H9 (cell line): ENCODE measurements around the gene TAS2R40. TPM values are rescaled to one million over a fixed set of nuclear protein-coding genes. Genes with fewer than 3 reads are reported as not detected.

ENCODE experiments used
- DNase-seq: peaks from one replicate; pipeline ENCODE4 v3.0.0-alpha.2; 2017
- H2AFZ ChIP-seq: one replicate; pipeline ENCODE4 v1.6.1; 2013; ENCODE audit warnings: mild to moderate bottlenecking, low read length, control low read depth, moderate library complexity
- H2AK5ac ChIP-seq: 2 replicates; pipeline ENCODE4 v1.6.1; 2013; ENCODE audit warnings: low read length, control low read depth, mixed read lengths; ENCODE audit not compliant: insufficient read length
- H2BK120ac ChIP-seq: one replicate; pipeline ENCODE4 v1.6.1; 2013; ENCODE audit warnings: low read depth, mild to moderate bottlenecking, low read length, control low read depth, inconsistent platforms; ENCODE audit not compliant: poor library complexity, severe bottlenecking
- H2BK12ac ChIP-seq: 2 replicates; pipeline ENCODE4 v1.6.1; 2013; ENCODE audit warnings: low read length, control low read depth, mixed read lengths, low read depth; ENCODE audit not compliant: insufficient read length
- H2BK15ac ChIP-seq: 2 replicates; pipeline ENCODE4 v1.6.1; 2013; ENCODE audit warnings: low read depth, low read length, control low read depth
- H2BK20ac ChIP-seq: one replicate; pipeline ENCODE4 v1.6.1; 2013; ENCODE audit warnings: low read depth, mild to moderate bottlenecking, low read length, control low read depth, inconsistent platforms; ENCODE audit not compliant: poor library complexity, severe bottlenecking
- H2BK5ac ChIP-seq: 2 replicates; pipeline ENCODE4 v1.6.1; 2013; ENCODE audit warnings: low read length, control low read depth, mixed read lengths; ENCODE audit not compliant: insufficient read length
- H3K14ac ChIP-seq: 2 replicates; pipeline ENCODE4 v1.6.1; 2013; ENCODE audit warnings: low read length, control low read depth; ENCODE audit not compliant: insufficient read depth
- H3K18ac ChIP-seq: 2 replicates; pipeline ENCODE4 v1.6.1; 2013; ENCODE audit warnings: low read depth, mild to moderate bottlenecking, mixed read lengths, low read length, control low read depth; ENCODE audit not compliant: insufficient read length
- H3K23ac ChIP-seq: 2 replicates; pipeline ENCODE4 v1.6.1; 2013; ENCODE audit warnings: low read length, control low read depth, mixed read lengths, low read depth; ENCODE audit not compliant: insufficient read length
- H3K23me2 ChIP-seq: 2 replicates; pipeline ENCODE4 v1.6.1; 2013; ENCODE audit warnings: low read depth, mild to moderate bottlenecking, mixed read lengths, low read length, control low read depth; ENCODE audit not compliant: insufficient read length, poor library complexity, severe bottlenecking
- H3K27ac ChIP-seq: 2 replicates; pipeline ENCODE4 v1.5.1; 2013; ENCODE audit warnings: low read length, control low read depth, mixed read lengths, low read depth; ENCODE audit not compliant: insufficient read length
- H3K27me3 ChIP-seq: 2 replicates; pipeline ENCODE4 v1.6.1; 2013; ENCODE audit warnings: low read length, control low read depth, inconsistent platforms; ENCODE audit not compliant: insufficient read depth
- H3K4ac ChIP-seq: 2 replicates; pipeline ENCODE4 v1.6.1; 2013; ENCODE audit warnings: low read depth, mild to moderate bottlenecking, control low read depth, inconsistent platforms, low read length, moderate library complexity
- H3K4me1 ChIP-seq: 2 replicates; pipeline ENCODE4 v1.6.1; 2013; ENCODE audit warnings: low read length, control low read depth, inconsistent platforms; ENCODE audit not compliant: insufficient read depth
- H3K4me2 ChIP-seq: 2 replicates; pipeline ENCODE4 v1.6.1; 2013; ENCODE audit warnings: low read length, control low read depth, mixed read lengths; ENCODE audit not compliant: insufficient read length, insufficient read depth
- H3K56ac ChIP-seq: 2 replicates; pipeline ENCODE4 v1.6.1; 2013; ENCODE audit warnings: low read depth, mild to moderate bottlenecking, mixed read lengths, low read length, control low read depth; ENCODE audit not compliant: insufficient read length
- H3K79me1 ChIP-seq: 2 replicates; pipeline ENCODE4 v1.6.1; 2013; ENCODE audit warnings: low read depth, mild to moderate bottlenecking, moderate library complexity, low read length, control low read depth, inconsistent platforms; ENCODE audit not compliant: insufficient read depth, poor library complexity, severe bottlenecking
- H3K79me2 ChIP-seq: 2 replicates; pipeline ENCODE4 v1.6.1; 2013; ENCODE audit warnings: low read length, control low read depth, inconsistent platforms; ENCODE audit not compliant: insufficient read depth
- H3K9ac ChIP-seq: 2 replicates; pipeline ENCODE4 v1.6.1; 2013; ENCODE audit warnings: low read length, control low read depth, mixed read lengths; ENCODE audit not compliant: insufficient read length; ENCODE audit errors: extremely low read depth
- H3K9me3 ChIP-seq: one replicate; pipeline ENCODE4 v1.6.1; 2013; ENCODE audit warnings: low read depth, low read length, inconsistent platforms; ENCODE audit not compliant: control insufficient read depth
- H3T11ph ChIP-seq: one replicate; pipeline ENCODE4 v1.6.1; 2013; ENCODE audit warnings: mild to moderate bottlenecking, low read length, control low read depth, inconsistent platforms
- H4K20me1 ChIP-seq: one replicate; pipeline ENCODE4 v1.6.1; 2013; ENCODE audit not compliant: control insufficient read depth, insufficient read length, insufficient read depth
- H4K5ac ChIP-seq: 2 replicates; pipeline ENCODE4 v1.6.1; 2013; ENCODE audit warnings: low read depth, mild to moderate bottlenecking, mixed read lengths, low read length, control low read depth; ENCODE audit not compliant: insufficient read length
- H4K8ac ChIP-seq: replicated peaks from 2 replicates; pipeline ENCODE4 v1.6.1; 2013; ENCODE audit warnings: low read length, control low read depth, mixed read lengths, low read depth; ENCODE audit not compliant: insufficient read length
- H4K91ac ChIP-seq: 2 replicates; pipeline ENCODE4 v1.6.1; 2013; ENCODE audit warnings: low read depth, mild to moderate bottlenecking, moderate library complexity, mixed read lengths, low read length, control low read depth; ENCODE audit not compliant: insufficient read length
- H3K27ac Mint-ChIP-seq, 3 experiments: 2 replicates in 2 of 3; 3 replicates in 1 of 3; pipeline ENCODE4 v1.8.0; 2020 to 2021; ENCODE audit warnings: mixed read lengths in 3 of 3, mild to moderate bottlenecking in 1 of 3, moderate library complexity in 1 of 3
- H3K27me3 Mint-ChIP-seq: 2 replicates; pipeline ENCODE4 v1.8.0; 2021; ENCODE audit warnings: low read depth, mild to moderate bottlenecking, moderate library complexity, mixed read lengths
- H3K36me3 Mint-ChIP-seq, 3 experiments: 2 replicates in 2 of 3; 3 replicates in 1 of 3; pipeline ENCODE4 v1.8.0; 2020 to 2021; ENCODE audit warnings: low read depth in 3 of 3, mixed read lengths in 3 of 3; ENCODE audit not compliant: insufficient read depth in 1 of 3
- H3K4me1 Mint-ChIP-seq, 2 experiments: 2 replicates each; pipeline ENCODE4 v1.8.0; 2020; ENCODE audit warnings: mixed read lengths in 2 of 2
- H3K4me3 Mint-ChIP-seq, 2 experiments: 2 replicates in 1 of 2; 3 replicates in 1 of 2; pipeline ENCODE4 v1.8.0; 2020 to 2021; ENCODE audit warnings: mild to moderate bottlenecking in 2 of 2, mixed read lengths in 2 of 2, moderate library complexity in 1 of 2
- H3K9me3 Mint-ChIP-seq, 2 experiments: 2 replicates in 1 of 2; 3 replicates in 1 of 2; pipeline ENCODE4 v1.8.0; 2020; ENCODE audit warnings: mild to moderate bottlenecking in 2 of 2, mixed read lengths in 2 of 2, moderate library complexity in 1 of 2
- WGBS: extraction: QIAGEN DNeasy Blood & Tissue Kit; methylation state at CpG from one replicate; pipeline ENCODE4 v1.1.7; 2013; ENCODE audit warnings: missing lambda C conversion rate, low lambda C conversion rate, mixed read lengths; ENCODE audit not compliant: insufficient read length; ENCODE audit errors: extremely low coverage; 5-methylcytosine and 5-hydroxymethylcytosine counted together
- total RNA-seq: library from RNA; stranded (reverse); gene quantifications from 2 replicates; pipeline ENCODE4 v1.2.1, GENCODE V29; 2021
- TF ChIP-seq, protein P1 (sequence below): fragments of 200-600 bp; sonication (generic); conservative IDR thresholded peaks from 3 replicates; pipeline ENCODE4 v1.8.0; 2021; ENCODE audit warnings: antibody characterized with exemption, mild to moderate bottlenecking

The TAS2R40 gene
- total RNA-seq, 1 experiment from 2014 or later: not detected

DNA sequence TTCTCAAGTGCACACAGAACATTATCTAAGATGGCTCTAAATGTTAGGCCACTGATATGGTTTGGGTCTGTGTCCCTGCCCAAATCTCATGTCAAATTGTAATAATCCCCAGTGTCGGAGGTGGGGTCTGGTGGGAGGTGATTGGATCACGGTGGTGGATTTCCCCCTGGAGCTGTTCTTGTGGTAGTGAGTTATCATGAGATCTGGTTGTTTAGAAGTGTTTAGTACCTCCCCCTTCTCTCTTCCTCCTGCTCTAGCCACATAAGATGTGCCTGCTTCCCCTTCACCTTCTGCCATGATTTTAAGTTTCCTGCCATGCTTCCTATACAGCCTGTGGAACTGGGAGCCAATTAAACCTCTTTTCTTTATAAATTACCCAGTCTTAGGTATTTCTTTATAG lies 30.2 kb downstream of the TAS2R40 start:
- Histone ChIP-seq H3K4ac (no peak overlapping the region), H4K5ac (no peak overlapping the region), H2BK20ac (no peak overlapping the region), H3K4me1 (no peaks in the 10 kb centered on the region), H4K8ac (no peak overlapping the region), H4K20me1 (no peaks in the 10 kb centered on the region), H2BK5ac (no peak overlapping the region), H2BK12ac (no peak overlapping the region), H2BK15ac (no peak overlapping the region), H2AK5ac (no peak overlapping the region), H3K79me1 (no peaks in the 10 kb centered on the region), H3T11ph (no peak overlapping the region), H3K14ac (no peak overlapping the region), H3K56ac (no peak overlapping the region), H3K23ac (no peak overlapping the region), H2AFZ (no peak overlapping the region), H3K4me2 (no peak overlapping the region), H3K27me3 (no peaks in the 10 kb centered on the region), H3K27ac (no peak overlapping the region), H3K9ac (no peak overlapping the region), H2BK120ac (no peak overlapping the region), H3K23me2 (no peaks in the 10 kb centered on the region), H3K79me2 (no peaks in the 10 kb centered on the region), H4K91ac (no peak overlapping the region), H3K9me3 (no peaks in the 10 kb centered on the region), H3K18ac (no peak overlapping the region)
- Mint-ChIP-seq H3K27me3 (peaks cover 2% of the 10 kb centered on the region), H3K27ac (peak overlapping the region in 1 of 3 experiments; percentile 66; a peak in 1 of 7 replicates), H3K9me3 (no peaks in the 10 kb centered on the region), H3K4me1 (no peaks in the 10 kb centered on the region), H3K36me3 (no peaks in the 10 kb centered on the region), H3K4me3 (no peak overlapping the region)
- no CpG with 5 or more reads among the region's 2 CpGs for WGBS
- DNase-seq: no peak
- TF ChIP-seq, protein P1, sequence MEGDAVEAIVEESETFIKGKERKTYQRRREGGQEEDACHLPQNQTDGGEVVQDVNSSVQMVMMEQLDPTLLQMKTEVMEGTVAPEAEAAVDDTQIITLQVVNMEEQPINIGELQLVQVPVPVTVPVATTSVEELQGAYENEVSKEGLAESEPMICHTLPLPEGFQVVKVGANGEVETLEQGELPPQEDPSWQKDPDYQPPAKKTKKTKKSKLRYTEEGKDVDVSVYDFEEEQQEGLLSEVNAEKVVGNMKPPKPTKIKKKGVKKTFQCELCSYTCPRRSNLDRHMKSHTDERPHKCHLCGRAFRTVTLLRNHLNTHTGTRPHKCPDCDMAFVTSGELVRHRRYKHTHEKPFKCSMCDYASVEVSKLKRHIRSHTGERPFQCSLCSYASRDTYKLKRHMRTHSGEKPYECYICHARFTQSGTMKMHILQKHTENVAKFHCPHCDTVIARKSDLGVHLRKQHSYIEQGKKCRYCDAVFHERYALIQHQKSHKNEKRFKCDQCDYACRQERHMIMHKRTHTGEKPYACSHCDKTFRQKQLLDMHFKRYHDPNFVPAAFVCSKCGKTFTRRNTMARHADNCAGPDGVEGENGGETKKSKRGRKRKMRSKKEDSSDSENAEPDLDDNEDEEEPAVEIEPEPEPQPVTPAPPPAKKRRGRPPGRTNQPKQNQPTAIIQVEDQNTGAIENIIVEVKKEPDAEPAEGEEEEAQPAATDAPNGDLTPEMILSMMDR: no peak
